ENCODE results near the gene SLC35E1.

SLC35E1 gene

DNA sequence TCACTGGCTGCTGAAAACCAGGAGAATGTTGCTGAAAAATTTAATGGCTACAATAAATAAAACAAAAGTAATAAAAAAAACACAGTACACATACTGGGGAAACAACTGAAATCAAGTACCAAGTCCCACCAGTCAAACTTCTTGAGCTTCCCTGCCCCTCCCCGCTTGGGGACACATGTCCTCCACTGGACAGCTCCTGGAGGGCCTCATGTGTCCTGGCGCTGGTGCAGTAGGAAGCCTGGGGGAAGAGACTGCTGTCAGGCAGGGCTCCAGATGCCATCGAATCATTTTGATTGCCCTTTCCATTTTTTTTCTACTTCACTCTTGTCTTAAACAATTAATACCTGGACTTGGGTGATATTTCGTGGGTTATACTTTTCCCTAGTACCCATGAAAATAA is 26.6 kb upstream of the SLC35E1 start:
- DNase-seq (ENCODE audit: low read depth): no peak

- no peak for DNase-seq (ENCODE audit: low read depth)
Measured at GRCh38 chr19:16596399-16596798, 24.2 kb upstream of the SLC35E1 start.

DNA sequence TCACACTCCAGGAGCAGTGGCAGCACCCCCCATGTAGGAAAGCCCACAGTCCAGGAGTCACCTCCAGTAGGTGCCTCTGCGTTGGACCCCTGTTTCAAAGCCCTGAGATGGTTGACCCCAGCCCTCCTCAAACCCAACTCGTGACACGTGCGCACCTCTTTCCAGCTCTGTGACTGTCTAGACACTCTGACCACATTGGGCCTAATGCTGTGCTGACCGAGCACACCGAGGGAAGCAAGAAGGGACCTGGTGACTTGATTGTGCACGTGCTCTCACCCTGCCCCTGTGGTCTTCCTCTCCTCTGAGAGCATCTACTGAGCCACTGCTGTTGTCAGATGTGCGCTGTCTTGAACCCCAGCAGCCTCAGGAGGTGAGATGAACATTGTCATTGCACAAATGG is 22.9 kb upstream of the SLC35E1 start:
- no peak for DNase-seq (ENCODE audit: low read depth)

GRCh38 chr19:16594681-16595091 is 22.5 kb upstream of the SLC35E1 start:
- DNase-seq (ENCODE audit: low read depth): no peak

DNA sequence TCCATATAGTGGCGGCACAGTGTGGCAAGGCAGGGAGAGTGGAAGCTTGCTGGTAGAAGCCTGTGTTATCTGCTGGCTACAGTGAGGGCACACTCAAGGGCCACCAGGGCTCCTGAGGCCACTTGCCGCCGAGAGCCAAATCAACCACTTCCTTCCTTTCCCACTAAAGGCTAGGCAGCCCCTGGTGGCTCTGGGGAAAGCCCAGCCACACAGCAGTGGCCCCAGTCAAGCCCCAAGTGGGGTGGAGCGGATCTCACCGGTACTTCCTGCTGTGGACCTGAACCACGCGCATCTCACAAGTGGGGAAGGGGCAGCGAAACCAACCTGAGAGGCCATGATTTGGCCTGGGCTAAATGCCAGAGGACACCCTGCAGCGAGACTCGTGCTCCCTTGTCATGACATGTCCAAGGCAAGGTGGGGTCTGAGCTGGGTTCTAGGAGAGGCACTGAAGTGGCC is 21.9 kb upstream of the SLC35E1 start:
- DNase-seq (ENCODE audit: low read depth): no peak

DNA sequence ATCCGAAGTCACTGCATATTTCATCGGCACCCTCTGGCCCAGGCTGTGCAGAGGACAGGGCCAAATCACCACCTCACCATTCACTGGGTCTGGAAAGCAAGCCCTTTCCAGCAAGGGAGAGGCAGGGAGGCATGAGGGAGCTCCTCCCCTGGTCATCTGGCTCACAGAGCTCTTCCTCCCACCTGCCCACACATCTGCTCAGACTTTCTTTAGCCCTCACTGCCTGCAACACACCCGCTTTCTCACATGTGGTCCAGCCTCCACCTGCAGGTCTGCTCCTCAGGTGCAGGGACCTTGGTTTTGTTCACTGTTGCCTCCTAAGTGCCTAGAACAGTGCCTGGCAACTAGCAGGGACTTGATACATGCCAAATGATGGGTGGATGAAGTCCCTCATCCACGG is 21.0 kb upstream of the SLC35E1 start:
- DNase-seq (ENCODE audit: low read depth): no peak

GRCh38 chr19:16591803-16592556 is 19.8 kb upstream of the SLC35E1 start:
- DNase-seq (ENCODE audit: low read depth): no peak

DNA sequence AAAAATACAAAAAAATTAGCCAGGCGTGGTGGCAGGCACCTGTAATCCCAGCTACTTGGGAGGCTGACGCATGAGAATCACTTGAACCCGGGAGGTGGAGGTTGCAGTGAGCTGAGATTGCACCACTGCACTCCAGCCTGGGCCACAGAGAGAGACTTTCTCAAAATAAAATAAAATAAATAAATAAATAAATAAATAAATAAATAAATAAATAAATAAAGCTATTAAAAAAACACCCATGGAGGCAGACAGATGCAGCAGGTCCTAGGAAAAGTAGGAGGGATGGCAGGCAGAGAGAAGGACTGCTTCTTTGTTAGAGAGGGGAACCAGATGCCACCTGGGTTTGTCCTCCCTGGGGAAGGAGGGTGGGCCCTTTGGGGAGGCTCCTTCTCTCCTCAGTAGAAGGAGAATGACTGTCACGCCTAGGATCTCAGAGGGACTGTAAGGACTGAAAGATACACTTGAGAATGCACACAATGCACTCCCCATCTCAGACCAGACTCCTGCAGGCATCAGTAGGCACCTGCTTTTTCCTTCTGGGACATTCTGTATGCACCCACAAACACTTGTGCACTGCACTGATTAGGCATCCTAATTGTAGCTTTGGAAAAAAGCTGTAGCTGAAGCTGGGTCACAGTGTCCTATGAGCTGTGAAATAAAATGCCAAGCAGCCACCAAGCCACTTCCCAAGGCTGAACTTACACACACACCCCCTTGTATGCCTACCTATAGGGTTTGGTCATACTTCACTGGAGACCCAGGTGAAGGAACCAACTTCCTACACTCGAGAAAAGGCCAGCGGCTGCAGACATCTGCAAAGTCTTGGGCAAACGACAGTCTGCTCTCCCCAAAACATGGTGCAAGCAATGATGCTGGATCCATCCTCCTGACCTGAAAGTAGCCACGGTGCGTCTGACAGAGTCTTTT is 18.9 kb upstream of the SLC35E1 start:
- no peak for DNase-seq (ENCODE audit: low read depth)

DNA sequence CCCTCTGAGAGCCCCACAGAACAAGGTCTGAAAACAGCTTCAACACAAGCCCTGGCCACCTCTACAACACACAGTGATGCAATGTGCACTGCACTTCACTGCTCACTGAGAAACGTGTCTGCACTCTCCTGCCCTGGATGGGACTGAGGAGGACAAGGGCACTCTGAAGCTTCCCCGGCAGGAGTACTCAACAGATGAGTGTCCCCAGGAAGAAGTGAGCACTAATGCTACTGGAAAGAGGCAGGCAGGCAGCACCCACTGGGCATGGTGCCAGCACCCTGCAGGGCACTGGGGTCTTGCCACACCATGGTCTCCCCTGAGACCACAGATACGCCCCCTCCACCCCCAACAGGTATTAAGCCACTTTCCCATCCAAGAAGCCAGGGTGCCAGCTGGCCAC is 17.7 kb upstream of the SLC35E1 start:
- DNase-seq (ENCODE audit: low read depth): no peak

- no peak for DNase-seq (ENCODE audit: low read depth)
Measured at GRCh38 chr19:16588824-16589577, 16.8 kb upstream of the SLC35E1 start.

DNA sequence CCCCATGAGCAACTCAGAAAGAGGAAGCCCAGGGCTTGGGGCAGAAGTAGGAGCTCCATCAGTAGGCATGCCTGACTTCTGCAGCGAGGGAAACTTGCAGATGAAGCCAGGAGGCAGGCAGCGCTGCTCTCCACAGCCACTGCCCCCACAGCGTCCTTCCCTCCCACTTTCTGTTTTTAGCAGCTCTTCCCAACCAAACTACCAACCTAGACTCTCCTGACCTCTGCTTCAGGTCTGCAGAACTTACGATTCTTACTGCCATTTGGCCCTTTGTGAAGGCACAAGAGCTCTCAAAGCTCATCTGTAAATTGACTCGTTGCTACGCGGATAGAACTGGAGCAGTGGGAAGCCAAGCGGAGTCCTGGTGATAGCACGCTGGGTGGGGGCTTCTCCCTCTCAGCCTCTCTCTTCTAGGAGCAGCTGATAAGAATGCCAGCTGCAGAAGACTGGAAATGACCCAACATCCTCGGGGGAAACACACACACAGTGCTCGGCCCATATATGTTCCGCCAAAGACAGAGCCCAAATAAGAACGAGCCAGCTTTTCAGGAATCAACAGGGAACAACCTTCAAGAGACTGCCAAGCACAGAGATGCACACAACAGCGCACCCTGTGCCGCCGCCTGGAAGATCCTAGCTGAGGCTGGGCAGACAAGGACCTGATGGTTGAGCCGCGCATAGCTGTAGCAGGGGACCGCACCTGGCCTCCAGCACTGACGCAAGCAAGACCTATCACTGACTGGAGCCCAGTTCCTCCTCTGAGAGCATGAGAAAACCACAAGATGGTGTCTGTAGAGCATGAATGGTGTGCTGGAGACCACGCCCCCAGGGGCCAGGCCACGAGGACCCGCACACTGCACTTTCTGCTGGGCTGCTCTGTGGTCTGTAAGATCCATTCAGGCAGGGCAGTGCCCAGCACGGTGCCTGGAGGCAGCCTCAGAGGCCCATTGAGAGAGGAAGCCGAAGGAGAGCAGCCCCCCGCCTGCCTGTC is 15.9 kb upstream of the SLC35E1 start:
- no peak for DNase-seq (ENCODE audit: low read depth)

- DNase-seq (ENCODE audit: low read depth): no peak
Measured at GRCh38 chr19:16586991-16587832, 15.0 kb upstream of the SLC35E1 start.

- no peak for DNase-seq (ENCODE audit: low read depth)
Measured at GRCh38 chr19:16586477-16586871, 14.3 kb upstream of the SLC35E1 start.

DNA sequence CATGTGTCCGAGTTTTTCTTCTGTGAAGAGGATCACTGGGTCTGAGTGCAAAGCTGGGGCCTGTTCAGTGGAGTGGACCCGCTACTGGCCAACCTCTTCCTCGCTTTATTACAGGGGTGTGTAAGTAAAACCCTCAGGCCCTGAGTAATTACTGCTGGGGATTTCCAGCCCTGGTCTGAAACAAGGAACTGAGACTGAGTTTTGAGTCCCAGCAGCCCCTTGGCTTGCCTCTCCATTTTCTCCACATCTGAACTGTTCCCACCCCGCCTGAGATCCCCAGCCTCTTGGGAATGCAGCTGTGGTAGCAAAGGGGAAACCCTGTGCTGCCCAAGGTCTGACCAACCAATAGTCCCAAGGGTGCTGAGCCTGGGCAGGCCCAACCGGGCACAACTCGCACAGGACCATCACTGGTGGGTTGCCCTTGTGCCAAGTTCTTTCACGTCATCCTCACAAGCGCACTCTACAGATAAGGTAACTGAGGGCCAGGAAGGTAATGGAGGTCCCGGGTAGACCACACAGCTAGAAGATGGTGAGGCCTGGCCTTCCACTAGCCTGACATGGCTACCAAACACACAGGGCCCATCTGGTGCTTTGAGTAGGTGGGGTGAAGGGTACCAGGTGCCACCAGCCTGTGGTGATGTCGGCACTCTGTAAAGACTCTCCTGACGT is 13.7 kb upstream of the SLC35E1 start:
- no peak for DNase-seq (ENCODE audit: low read depth)

DNA sequence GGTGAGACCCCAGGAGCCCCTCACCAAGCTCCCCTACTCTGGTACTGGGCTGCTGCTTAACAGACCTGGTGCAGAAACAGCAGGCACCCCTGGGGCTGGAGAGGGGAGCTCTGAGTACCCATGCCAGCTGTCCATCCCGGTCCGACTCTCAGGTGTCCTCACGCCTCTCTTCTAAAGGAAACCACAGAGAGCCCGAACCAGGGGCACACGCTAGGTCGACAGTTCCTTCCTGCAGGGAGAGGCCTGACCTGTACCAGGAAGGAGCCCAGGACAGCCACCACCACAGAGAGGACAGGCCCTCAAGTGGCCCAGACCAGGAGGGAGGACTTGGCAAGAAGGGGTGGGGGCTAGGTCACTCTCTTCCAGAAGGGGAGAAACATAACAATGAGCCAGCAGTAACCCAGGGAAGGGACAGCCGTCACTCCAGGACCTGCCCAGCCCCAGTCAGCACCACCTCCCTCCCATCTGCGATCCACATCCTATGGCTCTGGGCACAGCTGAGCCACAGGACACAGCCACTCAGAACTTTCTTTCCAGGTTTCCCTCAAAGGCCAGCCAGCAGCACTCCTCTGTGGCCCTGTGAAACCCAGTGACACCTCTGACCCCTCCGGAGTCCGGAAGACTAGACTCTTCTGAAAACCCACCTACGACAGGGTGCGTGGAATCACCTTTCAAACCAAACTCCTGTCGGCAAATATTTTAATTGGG is 13.0 kb upstream of the SLC35E1 start:
- no peak for DNase-seq (ENCODE audit: low read depth)

GRCh38 chr19:16584248-16585093 is 12.3 kb upstream of the SLC35E1 start:
- peak; percentile 71 for DNase-seq (ENCODE audit: low read depth)

DNA sequence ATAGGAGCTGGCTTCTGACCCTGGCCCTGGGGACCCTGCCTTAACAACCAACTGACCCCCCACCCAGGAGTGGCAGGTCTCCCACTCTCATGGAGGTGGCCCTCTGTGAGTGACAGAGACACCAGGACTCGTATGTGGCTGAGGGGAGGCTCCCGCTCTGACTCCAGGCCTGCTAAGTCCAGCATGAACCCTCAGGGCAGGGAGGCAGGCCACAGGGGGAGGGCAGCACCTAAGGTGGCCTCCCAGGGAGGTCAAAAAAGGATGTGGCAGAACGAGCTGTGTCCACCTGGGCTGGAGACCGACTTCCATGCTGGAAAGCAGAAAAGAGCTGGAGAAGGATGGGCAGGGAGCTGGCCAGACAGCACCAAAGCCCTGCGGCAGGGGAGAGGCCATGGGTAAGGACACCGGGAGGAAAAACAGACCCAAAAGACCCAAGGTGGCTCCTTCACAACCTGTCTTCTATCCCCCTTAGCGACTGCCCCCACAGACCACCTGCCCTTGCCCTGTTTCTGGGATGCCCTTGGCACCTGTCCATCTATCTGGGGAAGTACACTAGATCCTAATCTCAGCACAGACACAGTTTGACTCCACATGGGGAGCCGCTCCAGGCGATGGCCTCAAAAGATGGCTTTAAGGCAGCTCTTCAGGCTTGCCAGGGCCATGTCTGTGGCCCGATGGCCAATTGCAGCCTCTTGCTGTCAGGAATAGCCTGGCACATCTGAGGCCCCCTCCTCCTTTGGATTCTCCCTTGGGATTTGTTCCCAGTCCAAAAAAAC is 10.5 kb upstream of the SLC35E1 start:
- no peak for DNase-seq (ENCODE audit: low read depth)
